Stimulated activated CD4-positive, alpha-beta T cell treated with anti-CD3 and anti-CD28 coated beads, Interleukin-1b, Interleukin-23, amount 100 ng/mL, for 1 hour (primary cell): ENCODE results near the gene TBCB.
"Not testable (repeated sequence)": the region's sequence is repeated elsewhere in the genome, so short reads cannot be mapped to it uniquely, and the experiment has no call there.

Experiments
- DNase-seq, 2 donors: peaks; one replicate each; pipeline ENCODE4 v3.0.0-alpha.2; 2020; ENCODE audit warnings: low read depth in 2 of 2

The TBCB gene

GRCh38 chr19:36134867-36135266 is 19.6 kb downstream of the TBCB start:
- not testable (repeated sequence) for DNase-seq

- DNase-seq: no peak
These were observed 21.9 kb downstream of the TBCB start for GRCh38 chr19:36136964-36137686.

- no peak for DNase-seq
These were observed 23.8 kb downstream of the TBCB start for GRCh38 chr19:36139120-36139472.

- DNase-seq: peak; percentile 76 to 80
These were observed 24.4 kb downstream of the TBCB start, which contains the start of gene CAPNS1 for GRCh38 chr19:36139473-36140303. CAPNS1 (plus strand) TSS chr19:36140066; CDS start chr19:36141012, 946 bp downstream.

GRCh38 chr19:36140304-36141038 is 25.2 kb downstream of the TBCB start:
- DNase-seq: peak in 1 of 2 donors; percentile 27

GRCh38 chr19:36141039-36141927 is 26.0 kb downstream of the TBCB start:
- DNase-seq: peak; percentile 84 to 92

- no peak for DNase-seq
These were observed 26.8 kb downstream of the TBCB start for GRCh38 chr19:36142046-36142445.

- no peak for DNase-seq
These were observed 27.2 kb downstream of the TBCB start for GRCh38 chr19:36142496-36142895.

GRCh38 chr19:36144624-36145023 is 29.4 kb downstream of the TBCB start:
- no peak for DNase-seq

GRCh38 chr19:36149673-36150406 is 34.6 kb downstream of the TBCB start:
- no peak for DNase-seq

- DNase-seq: no peak
These were observed 35.3 kb downstream of the TBCB start for GRCh38 chr19:36150586-36150985.

GRCh38 chr19:36151144-36152018 is 36.1 kb downstream of the TBCB start:
- no peak for DNase-seq

- no peak for DNase-seq
These were observed 36.7 kb downstream of the TBCB start for GRCh38 chr19:36152019-36152351.

- no peak for DNase-seq
These were observed 37.3 kb downstream of the TBCB start, which contains the start of gene COX7A1 for GRCh38 chr19:36152352-36153091. COX7A1 (minus strand) TSS chr19:36152447; CDS start chr19:36152407, 40 bp downstream.

GRCh38 chr19:36153126-36153525 is 37.9 kb downstream of the TBCB start:
- DNase-seq: no peak

GRCh38 chr19:36160821-36161596 is 45.7 kb downstream of the TBCB start:
- DNase-seq: no peak

GRCh38 chr19:36163813-36164212 is 48.5 kb downstream of the TBCB start:
- no peak for DNase-seq
